PC-3 (cell line): ENCODE measurements around the gene CYP4F8. TPM values are rescaled to one million over a fixed set of nuclear protein-coding genes. Genes with fewer than 3 reads are reported as not detected.

Source experiments
- ATAC-seq: fragments of 200-7000 bp; cut with Tn5 transposase; 2 replicates; pipeline ENCODE4 v1.9.1; 2020; ENCODE audit warnings: mild to moderate bottlenecking, moderate library complexity
- BruUV-seq: library from RNA; stranded (reverse); fragments of 400-500 nt; replicated peaks from 2 replicates; lab custom pipeline; 2021; lab: Mats Ljungman, UMichigan
- CTCF ChIA-PET: fragments of 300-600 bp; sonication (Branson Sonifier 250); formaldehyde crosslinking; loops from one replicate; lab custom pipeline; 2022; ENCODE audit warnings: antibody characterized with exemption; lab: Charles Lee
- POLR2A ChIA-PET: fragments of 300-600 bp; sonication (Branson Sonifier 250); formaldehyde crosslinking; loops from one replicate; lab custom pipeline; 2022; ENCODE audit warnings: antibody characterized with exemption; ENCODE audit not compliant: unreplicated experiment; lab: Charles Lee
- DNase-seq: peaks from one replicate; pipeline ENCODE4 v3.0.0-alpha.2; 2015
- H2AFZ ChIP-seq: fragments of 300-600 bp; sonication (generic); 2 replicates; pipeline ENCODE4 v1.6.0; 2016; ENCODE audit warnings: antibody characterized with exemption, low read length
- H3F3A ChIP-seq: fragments of 300-600 bp; sonication (generic); one replicate; pipeline ENCODE4 v1.6.0; 2017; ENCODE audit warnings: antibody characterized with exemption, low read length, control low read depth, mild to moderate bottlenecking; ENCODE audit not compliant: unreplicated experiment
- H3K27ac ChIP-seq: fragments of 300-600 bp; sonication (generic); 2 replicates; pipeline ENCODE4 v1.5.1; 2016; ENCODE audit warnings: mild to moderate bottlenecking, low read length
- H3K27me3 ChIP-seq: fragments of 300-600 bp; sonication (generic); 2 replicates; pipeline ENCODE4 v1.6.1; 2016; ENCODE audit warnings: low read length, mixed read lengths
- H3K36me3 ChIP-seq: fragments of 300-600 bp; sonication (generic); 2 replicates; pipeline ENCODE4 v1.6.1; 2016; ENCODE audit warnings: low read depth, mixed run types, low read length, mixed read lengths
- H3K4me1 ChIP-seq: fragments of 300-600 bp; sonication (generic); 2 replicates; pipeline ENCODE4 v1.5.1; 2016; ENCODE audit warnings: low read length; ENCODE audit not compliant: insufficient read depth
- H3K4me2 ChIP-seq: fragments of 300-600 bp; sonication (generic); 2 replicates; pipeline ENCODE4 v1.6.0; 2016; ENCODE audit warnings: low read length
- H3K4me3 ChIP-seq: fragments of 300-600 bp; sonication (generic); 2 replicates; pipeline ENCODE4 v1.5.1; 2016; ENCODE audit warnings: mild to moderate bottlenecking, low read length, mixed read lengths
- H3K79me2 ChIP-seq: fragments of 300-600 bp; sonication (generic); 2 replicates; pipeline ENCODE4 v1.6.1; 2017; ENCODE audit warnings: low read length, mixed read lengths
- H3K9ac ChIP-seq: fragments of 300-600 bp; sonication (generic); 2 replicates; pipeline ENCODE4 v1.6.0; 2016; ENCODE audit warnings: mild to moderate bottlenecking, low read length
- H3K9me2 ChIP-seq: fragments of 300-600 bp; sonication (generic); replicated peaks from 2 replicates; pipeline ENCODE4 v1.6.1; 2016; ENCODE audit warnings: mixed run types, low read length, mixed read lengths
- H3K9me3 ChIP-seq: fragments of 300-600 bp; sonication (generic); 2 replicates; pipeline ENCODE4 v1.6.1; 2016; ENCODE audit warnings: low read length, mixed read lengths
- H4K20me1 ChIP-seq: fragments of 300-600 bp; sonication (generic); 2 replicates; pipeline ENCODE4 v1.6.1; 2016; ENCODE audit warnings: low read length, mixed read lengths
- EZH2 ChIP-seq: fragments of 300-600 bp; sonication (generic); IDR thresholded peaks from one replicate; pipeline ENCODE4 v1.6.1; 2017; ENCODE audit warnings: antibody characterized with exemption, mild to moderate bottlenecking, low read length; ENCODE audit not compliant: unreplicated experiment
- EZH2phosphoT487 ChIP-seq: fragments of 300-600 bp; sonication (generic); IDR thresholded peaks from 2 replicates; pipeline ENCODE4 v1.6.1; 2018; ENCODE audit warnings: mild to moderate bottlenecking, antibody characterized with exemption, low read length, borderline replicate concordance
- intact Hi-C: fragments of 100-400 bp; cut with micrococcal nuclease; formaldehyde crosslinking; loops from 2 replicates; pipeline ENCODE4 v1.9.0; 2023
- total RNA-seq: library from RNA; depleted of rRNA; stranded (reverse); fragments of >200 nt; gene quantifications from 2 replicates; pipeline ENCODE4 v1.2.3, GENCODE V29; 2014
- TF ChIP-seq, protein P1 (sequence below): fragments of 300-600 bp; sonication (generic); conservative IDR thresholded peaks from 2 replicates; pipeline ENCODE4 v1.5.1; 2017; ENCODE audit warnings: antibody characterized with exemption, low read depth, mild to moderate bottlenecking, low read length

The CYP4F8 gene
- total RNA-seq, 1 experiment from 2014 or later, result not detected

DNA sequence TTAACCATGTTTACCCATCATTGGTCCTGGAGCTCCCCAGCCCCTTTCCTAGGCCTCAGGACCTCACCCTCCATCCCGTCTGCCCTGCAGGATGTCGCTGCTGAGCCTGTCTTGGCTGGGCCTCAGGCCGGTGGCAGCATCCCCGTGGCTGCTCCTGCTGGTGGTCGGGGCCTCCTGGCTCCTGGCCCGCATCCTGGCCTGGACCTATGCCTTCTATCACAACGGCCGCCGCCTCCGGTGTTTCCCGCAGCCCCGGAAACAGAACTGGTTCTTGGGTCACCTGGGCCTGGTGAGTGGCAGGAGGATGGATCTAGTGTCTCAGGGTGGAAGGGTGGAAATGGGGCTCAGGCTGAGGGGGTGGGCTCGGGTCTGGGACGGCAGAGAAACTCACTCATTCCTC, 508 bp downstream of the CYP4F8 start:
- H3K4me1 ChIP-seq, result no peaks in the 10 kb centered on the region
- H3K27me3 ChIP-seq, result no peaks in the 10 kb centered on the region
- TF ChIP-seq EZH2 (no peak), EZH2phosphoT487 (no peak)
- TF ChIP-seq, protein P1, sequence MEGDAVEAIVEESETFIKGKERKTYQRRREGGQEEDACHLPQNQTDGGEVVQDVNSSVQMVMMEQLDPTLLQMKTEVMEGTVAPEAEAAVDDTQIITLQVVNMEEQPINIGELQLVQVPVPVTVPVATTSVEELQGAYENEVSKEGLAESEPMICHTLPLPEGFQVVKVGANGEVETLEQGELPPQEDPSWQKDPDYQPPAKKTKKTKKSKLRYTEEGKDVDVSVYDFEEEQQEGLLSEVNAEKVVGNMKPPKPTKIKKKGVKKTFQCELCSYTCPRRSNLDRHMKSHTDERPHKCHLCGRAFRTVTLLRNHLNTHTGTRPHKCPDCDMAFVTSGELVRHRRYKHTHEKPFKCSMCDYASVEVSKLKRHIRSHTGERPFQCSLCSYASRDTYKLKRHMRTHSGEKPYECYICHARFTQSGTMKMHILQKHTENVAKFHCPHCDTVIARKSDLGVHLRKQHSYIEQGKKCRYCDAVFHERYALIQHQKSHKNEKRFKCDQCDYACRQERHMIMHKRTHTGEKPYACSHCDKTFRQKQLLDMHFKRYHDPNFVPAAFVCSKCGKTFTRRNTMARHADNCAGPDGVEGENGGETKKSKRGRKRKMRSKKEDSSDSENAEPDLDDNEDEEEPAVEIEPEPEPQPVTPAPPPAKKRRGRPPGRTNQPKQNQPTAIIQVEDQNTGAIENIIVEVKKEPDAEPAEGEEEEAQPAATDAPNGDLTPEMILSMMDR, result no peak
- H3K79me2 ChIP-seq, result no peaks in the 10 kb centered on the region
- no peak for DNase-seq
- CTCF ChIA-PET, result no interaction called here
- no TSS peak for BruUV-seq
- intact Hi-C loops, result no loop called here
- no peak overlapping the region for H3K4me3 ChIP-seq
- H2AFZ ChIP-seq, result no peak overlapping the region
- no peak for ATAC-seq
- no peak overlapping the region for H3K9ac ChIP-seq
- no peaks in the 10 kb centered on the region for H4K20me1 ChIP-seq
- H3K4me2 ChIP-seq, result no peak overlapping the region
- H3K9me3 ChIP-seq, result no peaks in the 10 kb centered on the region
- H3K9me2 ChIP-seq, result no peaks in the 10 kb centered on the region
- no peaks in the 10 kb centered on the region for H3K36me3 ChIP-seq
- no peaks in the 10 kb centered on the region for H3F3A ChIP-seq
- H3K27ac ChIP-seq, result no peak overlapping the region
- POLR2A ChIA-PET, result no interaction called here

DNA sequence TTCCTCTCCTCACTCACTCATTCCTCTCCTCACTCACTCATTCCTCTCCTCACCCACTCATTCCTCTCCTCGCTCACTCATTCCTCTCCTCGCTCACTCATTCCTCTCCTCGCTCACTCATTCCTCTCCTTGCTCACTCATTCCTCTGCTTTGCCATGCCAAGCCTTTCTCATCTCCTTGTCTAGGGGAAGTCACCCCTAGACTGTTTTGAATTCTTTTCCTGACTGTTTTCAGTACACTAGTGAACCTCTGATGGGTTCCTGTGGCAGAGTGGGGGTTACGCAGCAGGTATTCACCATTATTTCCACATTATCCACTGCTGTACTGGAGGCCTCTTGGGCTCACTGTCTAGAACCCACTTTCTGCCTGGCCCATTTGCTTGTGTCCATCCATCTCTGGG, 1.2 kb downstream of the CYP4F8 start:
- BruUV-seq, result no TSS peak
- CTCF ChIA-PET, result no interaction called here

DNA sequence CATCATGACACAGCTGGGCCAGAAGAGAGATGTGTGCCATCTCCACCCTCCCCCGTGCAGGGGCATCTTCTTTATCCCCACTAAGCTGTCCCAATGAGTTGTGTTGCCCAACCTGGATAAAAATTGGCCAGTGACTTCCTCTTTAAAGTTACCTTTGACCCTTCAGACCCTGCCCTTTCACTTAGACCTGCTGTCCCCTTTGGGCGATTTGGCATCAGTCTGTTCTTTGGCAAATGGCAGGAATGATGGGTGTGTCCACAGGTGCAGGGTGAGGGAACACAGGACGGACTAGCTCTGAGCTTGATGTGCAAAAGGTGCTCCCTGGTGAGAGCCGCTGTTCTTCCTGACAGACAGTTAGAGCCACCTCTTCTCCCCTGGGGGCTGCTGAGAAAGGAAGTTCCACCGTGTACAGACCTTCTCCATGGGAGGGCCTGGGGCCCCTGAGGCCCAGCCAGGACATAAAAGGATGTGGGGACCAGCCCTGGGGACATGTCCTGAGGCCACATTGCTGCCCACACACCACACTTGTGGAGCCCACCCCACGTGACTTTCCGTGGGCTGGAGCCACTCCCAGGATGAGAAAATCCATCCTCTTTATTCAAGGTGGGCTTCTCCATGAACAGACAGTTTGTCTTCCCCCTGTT, 1.7 kb downstream of the CYP4F8 start:
- no peak overlapping the region for H3K27ac ChIP-seq
- DNase-seq (no peak), ATAC-seq (no peak)
- no peaks in the 10 kb centered on the region for H3K27me3 ChIP-seq
- H3K9me3 ChIP-seq, result no peaks in the 10 kb centered on the region
- no peaks in the 10 kb centered on the region for H3K36me3 ChIP-seq
- no peaks in the 10 kb centered on the region for H3F3A ChIP-seq
- CTCF ChIA-PET, result no interaction called here
- no peaks in the 10 kb centered on the region for H3K79me2 ChIP-seq
- H3K4me3 ChIP-seq, result no peak overlapping the region
- no peak overlapping the region for H3K4me2 ChIP-seq
- H3K9ac ChIP-seq, result no peak overlapping the region
- intact Hi-C loops, result no loop called here
- H4K20me1 ChIP-seq, result no peaks in the 10 kb centered on the region
- no peak overlapping the region for H2AFZ ChIP-seq
- no peaks in the 10 kb centered on the region for H3K9me2 ChIP-seq
- no TSS peak for BruUV-seq
- no peaks in the 10 kb centered on the region for H3K4me1 ChIP-seq
- TF ChIP-seq EZH2phosphoT487, result no peak
- POLR2A ChIA-PET, result no interaction called here

More for the DNA sequence above, 1.2 kb downstream of the CYP4F8 start:
- Histone ChIP-seq H3K4me1 (no peaks in the 10 kb centered on the region), H3K27me3 (no peaks in the 10 kb centered on the region), H3K79me2 (no peaks in the 10 kb centered on the region), H2AFZ (no peak overlapping the region), H3K4me2 (no peak overlapping the region), H3K27ac (no peak overlapping the region), H3K9ac (no peak overlapping the region), H3K4me3 (no peak overlapping the region), H4K20me1 (no peaks in the 10 kb centered on the region), H3F3A (no peaks in the 10 kb centered on the region), H3K9me2 (no peaks in the 10 kb centered on the region), H3K36me3 (no peaks in the 10 kb centered on the region), H3K9me3 (no peaks in the 10 kb centered on the region)
- no peak for TF ChIP-seq EZH2phosphoT487
- TF ChIP-seq EZH2, result no peak
- TF ChIP-seq, protein P1, result no peak
- ATAC-seq (no peak), DNase-seq (no peak)
- intact Hi-C loops, result no loop called here
- POLR2A ChIA-PET, result no interaction called here
